HEK293 (cell line): ENCODE measurements around the gene ZCCHC9.
"Not testable (repeated sequence)": the region's sequence is repeated elsewhere in the genome, so short reads cannot be mapped to it uniquely, and the experiment has no call there.

Experiments used
- CTCF ChIA-PET: fragments of 350-600 bp; formaldehyde crosslinking; extraction: SDS; loops from one replicate; lab custom pipeline; 2021; ENCODE audit warnings: antibody characterized with exemption; lab: Yijun Ruan, JAX
- POLR2A ChIA-PET: fragments of 300-600 bp; formaldehyde crosslinking; extraction: SDS; loops from one replicate; lab custom pipeline; 2020; ENCODE audit warnings: antibody characterized with exemption, inconsistent platforms; lab: Yijun Ruan, JAX
- H3K27ac ChIP-seq: fragments of 200-500 bp; sonication (Bioruptor generic); 2 replicates; pipeline ENCODE4 v1.5.1; 2014; ENCODE audit warnings: low read depth, low read length, control low read depth, inconsistent platforms; ENCODE audit errors: extremely low read depth
- H3K36me3 ChIP-seq, 2 experiments: fragments of 200-500 bp in 1 of 2; sonication (Bioruptor generic) in 1 of 2; 1 replicate in 1 of 2; 2 replicates in 1 of 2; pipeline ENCODE4 v1.5.1; 2014 to 2017; ENCODE audit warnings: inconsistent platforms in 2 of 2, low read length in 2 of 2; ENCODE audit not compliant: control insufficient read depth in 2 of 2, insufficient read depth in 1 of 2
- H3K4me1 ChIP-seq: fragments of 200-500 bp; sonication (Bioruptor generic); 2 replicates; pipeline ENCODE4 v1.5.1; 2014; ENCODE audit warnings: mild to moderate bottlenecking, low read length, inconsistent platforms; ENCODE audit not compliant: control insufficient read depth, insufficient read depth
- H3K4me3 ChIP-seq: 2 replicates; pipeline ENCODE4 v1.5.1; 2011; ENCODE audit warnings: low read depth, mild to moderate bottlenecking, control low read depth, low read length, moderate library complexity
- H3K9me3 ChIP-seq: fragments of 200-500 bp; sonication (Bioruptor generic); 2 replicates; pipeline ENCODE4 v1.5.1; 2014; ENCODE audit warnings: low read depth, low read length, inconsistent platforms; ENCODE audit not compliant: control insufficient read depth, insufficient read depth
- CTCF ChIP-seq: fragments of 450-650 bp; formaldehyde crosslinking; IDR thresholded peaks from 2 replicates; pipeline ENCODE4 v1.5.1; 2016; ENCODE audit warnings: missing biosample characterization, missing genetic modification characterization
- IKZF3 ChIP-seq: fragments of 450-650 bp; IDR thresholded peaks from 2 replicates; pipeline ENCODE4 v1.5.0; 2018; ENCODE audit warnings: missing biosample characterization, mild to moderate bottlenecking, missing genetic modification characterization, moderate library complexity
- MZF1 ChIP-seq: fragments of 450-650 bp; formaldehyde crosslinking; IDR thresholded peaks from 2 replicates; pipeline ENCODE4 v1.5.1; 2017; ENCODE audit warnings: missing biosample characterization, missing genetic modification characterization, borderline replicate concordance
- RBAK ChIP-seq: fragments of 450-650 bp; formaldehyde crosslinking; IDR thresholded peaks from 2 replicates; pipeline ENCODE4 v1.5.1; 2016; ENCODE audit warnings: missing biosample characterization, missing genetic modification characterization
- REPIN1 ChIP-seq: fragments of 450-650 bp; formaldehyde crosslinking; IDR thresholded peaks from 2 replicates; pipeline ENCODE4 v1.5.1; 2017; ENCODE audit warnings: missing biosample characterization, missing genetic modification characterization, low read depth
- ZBTB49 ChIP-seq: fragments of 450-650 bp; formaldehyde crosslinking; IDR thresholded peaks from 2 replicates; pipeline ENCODE4 v1.5.1; 2016; ENCODE audit warnings: missing biosample characterization, missing genetic modification characterization, low read depth
- ZNF112 ChIP-seq: fragments of 450-650 bp; formaldehyde crosslinking; IDR thresholded peaks from 2 replicates; pipeline ENCODE4 v1.5.0; 2017; ENCODE audit warnings: missing biosample characterization, missing genetic modification characterization
- ZNF169 ChIP-seq: fragments of 450-650 bp; formaldehyde crosslinking; IDR thresholded peaks from 2 replicates; pipeline ENCODE4 v1.5.1; 2016; ENCODE audit warnings: missing biosample characterization, missing genetic modification characterization
- ZNF174 ChIP-seq: fragments of 450-650 bp; formaldehyde crosslinking; IDR thresholded peaks from 2 replicates; pipeline ENCODE4 v1.5.0; 2017; ENCODE audit warnings: missing biosample characterization, mild to moderate bottlenecking, missing genetic modification characterization
- ZNF24 ChIP-seq: fragments of 450-650 bp; formaldehyde crosslinking; IDR thresholded peaks from 2 replicates; pipeline ENCODE4 v1.5.1; 2016; ENCODE audit warnings: missing biosample characterization, missing genetic modification characterization
- ZNF26 ChIP-seq: fragments of 450-650 bp; formaldehyde crosslinking; IDR thresholded peaks from 2 replicates; pipeline ENCODE4 v1.5.1; 2016; ENCODE audit warnings: missing biosample characterization, missing genetic modification characterization
- ZNF324 ChIP-seq: fragments of 450-650 bp; formaldehyde crosslinking; IDR thresholded peaks from 2 replicates; pipeline ENCODE4 v1.5.1; 2016; ENCODE audit warnings: missing biosample characterization, missing genetic modification characterization
- ZNF394 ChIP-seq: fragments of 450-650 bp; formaldehyde crosslinking; IDR thresholded peaks from 2 replicates; pipeline ENCODE4 v1.5.1; 2016; ENCODE audit warnings: missing biosample characterization, missing genetic modification characterization, mild to moderate bottlenecking, moderate library complexity, borderline replicate concordance
- ZNF404 ChIP-seq: fragments of 450-650 bp; formaldehyde crosslinking; IDR thresholded peaks from 2 replicates; pipeline ENCODE4 v1.5.1; 2017; ENCODE audit warnings: missing biosample characterization, missing genetic modification characterization
- ZNF558 ChIP-seq: fragments of 450-650 bp; formaldehyde crosslinking; IDR thresholded peaks from 2 replicates; pipeline ENCODE4 v1.5.1; 2016; ENCODE audit warnings: missing biosample characterization, missing genetic modification characterization
- ZNF677 ChIP-seq: fragments of 450-650 bp; IDR thresholded peaks from 2 replicates; pipeline ENCODE4 v1.5.0; 2018; ENCODE audit warnings: missing biosample characterization, mild to moderate bottlenecking, missing genetic modification characterization, moderate library complexity
- ZNF747 ChIP-seq: fragments of 450-650 bp; formaldehyde crosslinking; IDR thresholded peaks from 2 replicates; pipeline ENCODE4 v1.5.1; 2016; ENCODE audit warnings: missing biosample characterization, missing genetic modification characterization
- ZSCAN5A ChIP-seq: fragments of 450-650 bp; formaldehyde crosslinking; IDR thresholded peaks from 2 replicates; pipeline ENCODE4 v1.5.1; 2016; ENCODE audit warnings: missing biosample characterization, missing genetic modification characterization
- TF ChIP-seq, protein P1 (sequence below): fragments of 450-650 bp; formaldehyde crosslinking; IDR thresholded peaks from 2 replicates; pipeline ENCODE4; 2016; ENCODE audit warnings: missing biosample characterization, missing genetic modification characterization
- TF ChIP-seq, protein P2 (sequence below): fragments of 450-650 bp; formaldehyde crosslinking; IDR thresholded peaks from 2 replicates; pipeline ENCODE4 v1.5.1; 2017; ENCODE audit warnings: missing biosample characterization, missing genetic modification characterization

The ZCCHC9 gene

GRCh38 chr5:81294021-81294420 lies 7.4 kb upstream of the ZCCHC9 start:
- H3K36me3 ChIP-seq, H3K4me3 ChIP-seq, H3K27ac ChIP-seq, H3K4me1 ChIP-seq, POLR2A ChIA-PET, H3K9me3 ChIP-seq: not testable (repeated sequence)
- CTCF ChIA-PET, result interaction anchor here (0.5 kb wide), 1 partner anchor 966 kb away, joined by 3 read pairs; no protein-coding TSS in a partner anchor

GRCh38 chr5:81297531-81297930 lies 3.9 kb upstream of the ZCCHC9 start:
- H3K4me1 ChIP-seq, result no peaks in the 10 kb centered on the region; the same call in 1 of the 2 replicates
- POLR2A ChIA-PET, result no interaction called here
- H3K4me3 ChIP-seq, result no peak overlapping the region
- CTCF ChIA-PET, result interaction anchor here (0.6 to 0.9 kb wide), 3 partner anchors 131 to 990 kb away, joined by 3 to 4 read pairs (median 3); no protein-coding TSS in a partner anchor
- H3K27ac ChIP-seq, result no peak overlapping the region
- TF ChIP-seq IKZF3 (no peak), ZNF112 (tag by site-specific recombination) (no peak), ZNF747 (no peak), ZNF677 (tag by site-specific recombination) (no peak), ZNF394 (tag by site-specific recombination) (no peak), ZNF174 (tag by site-specific recombination) (no peak)
- TF ChIP-seq, protein P1, sequence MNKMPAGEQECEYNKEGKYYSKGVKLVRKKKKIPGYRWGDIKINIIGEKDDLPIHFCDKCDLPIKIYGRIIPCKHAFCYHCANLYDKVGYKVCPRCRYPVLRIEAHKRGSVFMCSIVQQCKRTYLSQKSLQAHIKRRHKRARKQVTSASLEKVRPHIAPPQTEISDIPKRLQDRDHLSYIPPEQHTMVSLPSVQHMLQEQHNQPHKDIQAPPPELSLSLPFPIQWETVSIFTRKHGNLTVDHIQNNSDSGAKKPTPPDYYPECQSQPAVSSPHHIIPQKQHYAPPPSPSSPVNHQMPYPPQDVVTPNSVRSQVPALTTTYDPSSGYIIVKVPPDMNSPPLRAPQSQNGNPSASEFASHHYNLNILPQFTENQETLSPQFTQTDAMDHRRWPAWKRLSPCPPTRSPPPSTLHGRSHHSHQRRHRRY (tag by site-specific recombination), result no peak
- H3K9me3 ChIP-seq, result no peaks in the 10 kb centered on the region
- H3K36me3 ChIP-seq, result peaks cover 0 to 6% of the 10 kb centered on the region in 2 experiments; a peak in 1 of 3 replicates

DNA sequence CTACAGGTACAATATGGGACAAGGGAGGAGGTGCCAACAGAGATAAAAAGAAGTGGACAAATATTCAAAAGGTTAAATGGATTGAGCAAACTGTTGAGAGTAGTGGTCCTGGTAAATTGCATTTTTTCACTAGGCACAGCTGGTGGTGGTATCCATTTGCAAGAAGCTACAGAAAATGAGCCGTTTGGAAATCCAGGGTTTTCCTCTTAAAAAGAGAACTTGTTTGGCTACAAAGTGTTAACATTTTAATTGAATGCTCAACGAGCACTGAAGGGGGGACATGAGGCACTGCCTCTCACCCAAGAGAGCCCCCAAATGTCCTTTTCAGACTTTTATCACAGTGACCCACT lies 491 bp upstream of the ZCCHC9 start:
- Histone ChIP-seq H3K9me3 (no peaks in the 10 kb centered on the region), H3K27ac (peak overlapping the region; percentile 81; the same call in 1 of the 2 replicates), H3K4me1 (no peaks in the 10 kb centered on the region; the same call in 1 of the 2 replicates), H3K4me3 (peak overlapping the region; percentile 96), H3K36me3 (peaks cover 0 to 13% of the 10 kb centered on the region in 2 experiments; a peak in 2 of 3 replicates)
- ChIA-PET CTCF (interaction anchor here (1.2 to 1.9 kb wide), 3 partner anchors 12 to 93 kb away, joined by 3 to 7 read pairs (median 3); partner anchors contain the start of gene ACOT12), POLR2A (interaction anchor here (1.1 kb wide), 1 partner anchor 19 kb away, joined by 3 read pairs; no protein-coding TSS in a partner anchor)
- TF ChIP-seq ZNF558 (tag by site-specific recombination) (no peak), CTCF (tag by site-specific recombination) (no peak), ZSCAN5A (no peak), ZNF324 (tag by site-specific recombination) (no peak), RBAK (tag by site-specific recombination) (no peak), REPIN1 (tag by site-specific recombination) (no peak), MZF1 (tag by site-specific recombination) (no peak), ZNF404 (tag by site-specific recombination) (no peak), ZBTB49 (no peak), ZNF24 (tag by site-specific recombination) (no peak), ZNF169 (no peak), ZNF26 (tag by site-specific recombination) (no peak)
- TF ChIP-seq, protein P2, sequence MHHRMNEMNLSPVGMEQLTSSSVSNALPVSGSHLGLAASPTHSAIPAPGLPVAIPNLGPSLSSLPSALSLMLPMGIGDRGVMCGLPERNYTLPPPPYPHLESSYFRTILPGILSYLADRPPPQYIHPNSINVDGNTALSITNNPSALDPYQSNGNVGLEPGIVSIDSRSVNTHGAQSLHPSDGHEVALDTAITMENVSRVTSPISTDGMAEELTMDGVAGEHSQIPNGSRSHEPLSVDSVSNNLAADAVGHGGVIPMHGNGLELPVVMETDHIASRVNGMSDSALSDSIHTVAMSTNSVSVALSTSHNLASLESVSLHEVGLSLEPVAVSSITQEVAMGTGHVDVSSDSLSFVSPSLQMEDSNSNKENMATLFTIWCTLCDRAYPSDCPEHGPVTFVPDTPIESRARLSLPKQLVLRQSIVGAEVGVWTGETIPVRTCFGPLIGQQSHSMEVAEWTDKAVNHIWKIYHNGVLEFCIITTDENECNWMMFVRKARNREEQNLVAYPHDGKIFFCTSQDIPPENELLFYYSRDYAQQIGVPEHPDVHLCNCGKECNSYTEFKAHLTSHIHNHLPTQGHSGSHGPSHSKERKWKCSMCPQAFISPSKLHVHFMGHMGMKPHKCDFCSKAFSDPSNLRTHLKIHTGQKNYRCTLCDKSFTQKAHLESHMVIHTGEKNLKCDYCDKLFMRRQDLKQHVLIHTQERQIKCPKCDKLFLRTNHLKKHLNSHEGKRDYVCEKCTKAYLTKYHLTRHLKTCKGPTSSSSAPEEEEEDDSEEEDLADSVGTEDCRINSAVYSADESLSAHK (tag by site-specific recombination), result no peak
